Hindlimb muscle (tissue), 1 donor: ENCODE measurements around the gene FAM163A. TPM values are rescaled to one million over a fixed set of nuclear protein-coding genes. Genes with fewer than 3 reads are reported as not detected.
A peak's percentile ranks its signal among the peaks of the same experiment; 100 is the strongest.
"Not testable (repeated sequence)": the region's sequence is repeated elsewhere in the genome, so short reads cannot be mapped to it uniquely, and the experiment has no call there.

ENCODE experiments used
- DNase-seq: peaks from one replicate; pipeline ENCODE4 v3.0.0-alpha.2; 2013
- polyA plus RNA-seq: library from polyadenylated mRNA; unstranded; fragments of 120-200 nt; gene quantifications from one replicate; pipeline ENCODE4 v1.2.1, GENCODE V29; 2013; ENCODE audit not compliant: insufficient read length

The FAM163A gene
- polyA plus RNA-seq, 1 donor: 0.31 TPM

GRCh38 chr1:179794669-179795068 is 51.6 kb downstream of the FAM163A start:
- no peak for DNase-seq

GRCh38 chr1:179798213-179798863 is 55.2 kb downstream of the FAM163A start:
- DNase-seq: no peak

GRCh38 chr1:179798864-179799516 is 55.9 kb downstream of the FAM163A start:
- DNase-seq: no peak

DNA sequence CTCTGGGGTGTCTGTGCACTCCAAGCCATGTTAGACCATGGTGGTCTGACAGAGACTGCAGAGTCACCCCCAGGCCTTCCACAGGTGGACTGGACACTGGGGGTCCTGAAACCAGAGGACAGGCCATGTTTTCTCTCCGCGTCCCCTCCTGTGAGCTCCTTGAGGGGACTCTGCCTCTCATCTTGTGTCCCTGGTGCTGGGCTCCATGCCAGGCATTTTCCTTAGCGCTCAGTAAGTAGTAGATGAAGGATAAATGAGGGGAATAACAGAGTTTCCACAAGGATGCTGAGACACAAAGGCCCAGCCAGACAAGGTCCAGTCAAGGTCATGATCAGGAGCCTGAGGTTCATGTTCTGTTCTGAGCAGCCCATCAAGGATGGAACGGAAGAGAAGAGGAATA is 57.4 kb downstream of the FAM163A start:
- no peak for DNase-seq

- no peak for DNase-seq
These were observed 60.0 kb downstream of the FAM163A start for GRCh38 chr1:179803104-179803503.

DNA sequence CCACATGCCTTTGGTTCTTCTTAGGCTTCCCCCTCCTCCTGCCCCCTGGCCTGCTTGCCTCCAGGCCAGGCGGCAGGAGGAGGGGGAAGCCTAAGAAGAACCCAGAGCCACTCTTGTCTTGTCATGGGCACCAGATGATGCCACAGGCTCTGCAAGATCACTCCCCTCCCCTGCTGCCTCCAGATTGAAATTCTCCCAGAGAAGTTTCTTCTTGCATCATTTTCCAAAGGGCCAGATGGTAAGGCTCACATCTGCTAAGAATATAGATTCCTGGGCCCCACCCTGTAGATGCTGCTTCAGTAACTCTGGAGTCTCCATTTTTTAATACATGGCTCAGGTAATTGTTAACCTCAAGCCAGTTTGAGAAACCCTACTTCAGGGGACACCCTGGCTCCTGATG is 60.8 kb downstream of the FAM163A start:
- no peak for DNase-seq

DNA sequence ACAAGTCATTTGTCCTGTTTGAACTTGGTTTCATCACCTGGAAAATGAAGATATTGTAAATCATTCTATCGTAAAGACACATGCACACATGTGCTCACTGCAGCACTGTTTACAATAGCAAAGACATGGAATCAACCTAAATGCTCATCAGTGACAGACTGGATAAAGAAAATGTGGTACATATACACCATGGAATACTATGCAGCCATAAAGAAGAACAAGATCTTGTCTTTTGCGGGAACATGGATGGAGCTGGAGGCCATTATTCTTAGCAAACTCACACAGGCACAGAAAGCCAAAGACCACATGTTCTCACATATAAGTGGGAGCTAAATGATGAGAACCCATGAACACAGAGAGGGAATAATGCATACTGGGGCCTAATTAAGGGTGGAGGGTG is 61.3 kb downstream of the FAM163A start:
- not testable (repeated sequence) for DNase-seq

GRCh38 chr1:179805291-179806195 is 62.5 kb downstream of the FAM163A start:
- no peak for DNase-seq

DNA sequence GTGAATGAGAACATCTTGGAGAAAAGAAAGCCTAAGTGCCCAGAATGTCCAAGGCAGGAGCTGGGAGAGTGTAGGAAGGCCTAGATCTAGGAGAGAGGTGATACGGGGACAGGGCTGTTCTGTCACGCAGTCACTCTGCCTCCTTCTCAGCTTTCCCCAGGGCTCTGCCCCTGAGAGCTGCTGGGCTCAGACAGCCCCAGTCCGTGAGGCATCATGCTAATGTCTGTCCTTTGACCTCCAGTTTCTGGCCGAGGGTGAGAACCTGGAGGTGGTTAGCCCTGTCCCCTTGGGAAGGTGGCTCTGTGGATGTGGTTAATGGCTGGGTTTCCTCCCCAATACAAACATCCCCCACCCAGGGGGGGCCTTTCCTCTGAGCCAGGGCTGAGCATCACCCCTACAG is 63.2 kb downstream of the FAM163A start:
- no peak for DNase-seq

DNA sequence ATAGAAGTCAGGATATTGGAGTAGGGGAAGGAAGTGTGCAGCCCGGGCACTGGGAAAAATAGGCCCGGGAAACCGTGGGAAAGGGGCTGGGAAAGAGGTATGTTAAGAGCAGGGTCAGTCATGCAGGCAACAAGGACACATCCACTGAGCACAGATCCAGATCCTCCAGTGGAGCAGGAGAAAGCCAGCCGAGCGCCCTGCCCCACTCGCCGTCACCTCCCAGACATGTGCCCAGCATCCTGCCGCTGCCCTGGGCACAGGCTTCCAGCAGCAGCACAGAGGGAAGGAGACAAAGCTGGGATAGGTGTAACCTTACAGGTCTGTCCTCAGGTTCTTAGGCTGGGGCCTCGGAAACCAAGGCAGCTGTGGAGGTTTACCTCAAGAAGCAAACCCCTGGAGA is 64.2 kb downstream of the FAM163A start:
- DNase-seq: no peak

GRCh38 chr1:179807691-179808485 is 64.8 kb downstream of the FAM163A start:
- no peak for DNase-seq

DNA sequence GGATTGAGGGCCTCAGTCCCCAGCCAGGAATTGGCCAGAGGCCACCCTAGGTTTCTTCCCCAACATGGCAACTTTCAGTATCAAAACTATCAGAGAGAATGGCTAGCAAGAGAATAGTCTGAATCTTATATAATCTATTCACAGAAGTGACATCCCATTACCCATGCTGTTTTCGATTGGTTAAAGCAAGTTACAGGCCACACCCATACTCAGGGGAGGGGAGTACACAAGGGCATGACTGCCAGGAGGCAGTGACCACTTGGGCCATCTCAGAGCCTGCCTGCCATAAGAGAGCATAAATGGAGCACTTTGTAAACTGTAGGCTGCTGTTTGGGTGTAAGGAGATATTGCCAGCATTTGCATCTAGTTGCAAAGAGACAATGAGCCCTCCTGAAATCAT is 65.4 kb downstream of the FAM163A start:
- DNase-seq: no peak

- peak; percentile 76 for DNase-seq
These were observed 66.6 kb downstream of the FAM163A start for GRCh38 chr1:179809506-179810366.

GRCh38 chr1:179810367-179810715 is 67.2 kb downstream of the FAM163A start:
- DNase-seq: no peak

DNA sequence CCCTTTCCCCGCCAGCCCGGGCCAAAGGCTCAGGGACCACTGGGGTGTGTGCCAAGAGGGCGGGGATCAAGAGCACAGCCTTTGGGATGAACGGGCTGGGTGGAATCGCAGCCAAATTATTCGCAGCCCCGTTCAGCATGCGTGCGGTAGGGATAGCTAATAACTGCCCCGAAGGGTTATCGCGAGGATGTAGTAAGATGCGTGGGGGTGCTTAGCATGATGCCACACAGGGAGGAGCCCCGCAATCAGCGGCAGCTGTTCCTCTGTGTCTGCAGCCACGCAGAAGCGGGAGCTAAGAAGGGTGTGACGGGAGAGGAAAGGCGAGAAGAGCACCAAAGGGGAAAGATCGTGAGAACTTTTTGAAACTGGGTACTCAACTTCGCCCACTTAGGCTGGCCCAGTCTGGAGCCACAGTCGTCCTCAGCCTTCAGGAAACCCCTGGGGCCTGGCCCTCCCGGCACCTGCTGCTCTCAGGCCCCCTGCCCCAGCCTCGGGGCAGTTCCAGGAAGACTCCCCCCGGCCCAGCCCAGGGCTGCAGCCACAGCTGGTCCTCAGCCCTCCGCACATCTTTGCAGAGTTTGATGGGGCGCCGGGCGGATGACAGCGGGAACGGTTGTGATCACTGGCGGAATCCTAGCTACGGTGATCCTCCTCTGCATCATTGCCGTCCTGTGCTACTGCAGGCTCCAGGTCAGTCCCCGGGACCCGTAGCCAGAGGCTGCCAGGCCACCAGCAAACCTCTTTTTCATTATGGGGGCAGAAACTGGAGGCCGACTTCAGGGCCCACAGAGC is 69.6 kb downstream of the FAM163A start:
- DNase-seq: no peak

- no peak for DNase-seq
These were observed 70.8 kb downstream of the FAM163A start for GRCh38 chr1:179813626-179814545.

DNA sequence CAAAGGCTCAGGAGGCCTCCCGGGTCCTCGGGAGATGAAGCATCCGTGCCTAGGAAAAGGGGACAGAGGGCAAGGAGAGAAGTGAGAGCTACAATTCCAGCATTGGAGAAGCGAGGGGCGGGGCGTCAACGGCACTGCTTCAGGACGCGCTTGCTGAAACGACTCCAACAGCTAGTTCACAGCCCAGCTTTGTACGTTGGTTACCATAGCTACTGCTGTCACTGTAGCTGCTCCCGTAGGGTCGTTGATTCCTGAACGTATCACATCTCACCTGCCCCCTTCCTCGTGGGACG is 71.4 kb downstream of the FAM163A start:
- no peak for DNase-seq

DNA sequence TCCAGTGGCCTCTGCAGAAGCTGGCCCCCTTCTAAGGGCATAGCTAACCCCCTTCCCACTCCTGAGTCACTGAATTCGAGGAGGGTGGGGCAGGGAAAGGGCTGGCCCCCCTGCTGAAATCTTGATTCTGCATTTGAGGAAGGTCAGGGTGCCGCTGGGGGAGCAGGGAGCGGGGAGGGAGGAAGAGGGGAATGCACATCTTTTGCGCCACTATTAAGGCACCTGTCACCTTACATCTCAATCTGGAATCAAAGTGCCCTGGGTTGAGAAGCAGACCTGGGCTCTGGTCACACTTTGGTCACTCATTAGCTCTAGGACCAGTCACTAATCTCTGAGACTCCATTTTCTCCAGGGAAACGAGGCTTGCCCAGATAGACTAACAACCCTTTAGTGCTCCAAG is 72.5 kb downstream of the FAM163A start:
- no peak for DNase-seq

DNA sequence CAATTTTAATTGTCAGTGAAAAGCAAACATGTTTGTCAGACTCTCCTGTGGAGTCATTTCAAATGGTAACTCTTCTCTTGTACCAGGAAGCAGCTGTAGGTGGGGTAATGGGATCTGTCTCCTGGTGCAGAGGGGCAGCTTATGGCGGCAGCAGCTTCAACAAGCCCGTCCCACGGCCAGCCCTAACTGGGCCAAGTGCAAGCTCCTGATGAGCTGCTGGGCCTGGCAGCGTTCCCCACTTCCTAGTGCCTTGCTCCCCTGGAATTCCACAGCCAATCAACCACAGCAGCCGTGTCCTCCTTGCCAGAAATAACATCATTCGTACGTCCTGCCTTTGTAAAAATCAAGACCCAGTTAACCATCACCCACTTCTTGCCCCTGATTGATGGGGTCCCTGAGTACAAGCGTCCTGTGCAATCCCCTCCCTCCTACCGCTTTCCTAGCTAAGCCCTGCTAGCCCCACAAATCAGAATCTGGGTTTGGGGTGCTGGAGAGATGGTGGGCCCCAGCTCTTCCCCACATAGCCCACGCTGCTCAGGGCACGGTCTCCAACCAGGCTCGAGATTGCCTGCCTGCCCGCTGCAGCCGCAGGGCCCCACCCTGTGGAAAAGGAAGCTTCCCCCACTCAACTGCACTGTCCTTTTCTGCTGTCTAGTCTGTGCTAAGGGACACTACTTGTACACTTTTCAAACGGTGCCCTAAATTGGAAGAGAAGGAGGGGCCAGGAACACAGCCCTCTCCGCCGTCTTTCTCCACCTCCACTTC is 73.3 kb downstream of the FAM163A start:
- DNase-seq: peak; percentile 71
